ENCODE measurements around the gene ST8SIA3.
"Not testable (repeated sequence)": the region's sequence is repeated elsewhere in the genome, so short reads cannot be mapped to it uniquely, and the experiment has no call there.

ST8SIA3 gene

DNA sequence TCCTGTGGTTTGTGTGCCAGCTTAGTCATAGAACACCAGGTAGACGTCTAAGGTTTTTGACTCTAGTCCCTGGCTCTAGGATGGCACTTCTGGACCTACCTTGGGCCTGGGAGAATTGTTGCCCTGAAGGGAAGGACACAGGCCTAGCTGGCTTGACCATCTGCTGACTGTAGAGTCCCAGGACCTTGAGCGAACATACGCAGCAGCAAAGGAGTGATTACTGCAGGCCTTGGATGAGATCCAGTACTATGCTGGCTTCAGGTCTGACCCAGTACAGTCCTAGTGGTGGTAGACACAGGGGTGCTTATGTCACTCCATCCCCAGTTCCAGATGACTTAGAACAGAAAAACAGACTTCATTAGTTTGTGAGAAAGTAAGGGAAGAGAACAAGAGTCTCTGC is 37.7 kb downstream of the ST8SIA3 start:
- Histone ChIP-seq H3K36me3 (ENCODE audit: control insufficient read depth, low read length) (no peaks in the 10 kb centered on the region), H3K4me1 (ENCODE audit: control insufficient read depth, low read length) (no peaks in the 10 kb centered on the region), H3K79me2 (ENCODE audit: control insufficient read depth, low read length) (no peaks in the 10 kb centered on the region), H3K27ac (ENCODE audit: low read depth, low read length) (no peak overlapping the region), H3K27me3 (ENCODE audit: control insufficient read depth, low read length) (no peaks in the 10 kb centered on the region), H4K20me1 (ENCODE audit: control insufficient read depth, insufficient read depth, low read depth, low read length) (no peaks in the 10 kb centered on the region), H3K4me2 (ENCODE audit: low read length) (no peak overlapping the region), H3K9me3 (ENCODE audit: control insufficient read depth, insufficient read depth, low read length) (no peaks in the 10 kb centered on the region), H3K4me3 (ENCODE audit: low read length) (no peak overlapping the region), H3K9me2 (replicated peaks; ENCODE audit: control insufficient read depth, low read length) (no peaks in the 10 kb centered on the region), H3F3A (ENCODE audit: control insufficient read depth, insufficient read depth) (no peaks in the 10 kb centered on the region)
- TF ChIP-seq, protein P1, sequence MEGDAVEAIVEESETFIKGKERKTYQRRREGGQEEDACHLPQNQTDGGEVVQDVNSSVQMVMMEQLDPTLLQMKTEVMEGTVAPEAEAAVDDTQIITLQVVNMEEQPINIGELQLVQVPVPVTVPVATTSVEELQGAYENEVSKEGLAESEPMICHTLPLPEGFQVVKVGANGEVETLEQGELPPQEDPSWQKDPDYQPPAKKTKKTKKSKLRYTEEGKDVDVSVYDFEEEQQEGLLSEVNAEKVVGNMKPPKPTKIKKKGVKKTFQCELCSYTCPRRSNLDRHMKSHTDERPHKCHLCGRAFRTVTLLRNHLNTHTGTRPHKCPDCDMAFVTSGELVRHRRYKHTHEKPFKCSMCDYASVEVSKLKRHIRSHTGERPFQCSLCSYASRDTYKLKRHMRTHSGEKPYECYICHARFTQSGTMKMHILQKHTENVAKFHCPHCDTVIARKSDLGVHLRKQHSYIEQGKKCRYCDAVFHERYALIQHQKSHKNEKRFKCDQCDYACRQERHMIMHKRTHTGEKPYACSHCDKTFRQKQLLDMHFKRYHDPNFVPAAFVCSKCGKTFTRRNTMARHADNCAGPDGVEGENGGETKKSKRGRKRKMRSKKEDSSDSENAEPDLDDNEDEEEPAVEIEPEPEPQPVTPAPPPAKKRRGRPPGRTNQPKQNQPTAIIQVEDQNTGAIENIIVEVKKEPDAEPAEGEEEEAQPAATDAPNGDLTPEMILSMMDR (IDR thresholded peaks at IDR 0.05; ENCODE audit: low read depth, low read length, poor library complexity, severe bottlenecking) = no peak
- TF ChIP-seq EZH2phosphoT487 (IDR thresholded peaks at IDR 0.05; ENCODE audit: borderline replicate concordance, low read length) = no peak

DNA sequence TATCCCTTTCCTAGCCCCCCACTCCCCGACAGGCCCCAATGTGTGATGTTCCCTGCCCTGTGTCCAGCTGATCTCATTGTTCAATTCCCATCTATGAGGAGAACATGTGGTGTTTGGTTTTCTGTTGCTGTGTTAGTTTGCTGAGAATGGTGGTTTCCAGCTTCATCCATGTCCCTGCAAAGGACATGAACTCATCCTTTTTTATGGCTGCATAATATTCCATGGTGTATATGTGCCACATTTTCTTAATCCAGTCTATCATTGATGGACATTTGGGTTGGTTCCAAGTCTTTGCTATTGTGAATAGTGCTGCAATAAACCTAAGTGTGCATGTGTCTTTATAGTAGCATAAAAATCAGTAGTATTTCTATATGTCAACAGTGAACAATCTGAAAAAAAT is 42.4 kb downstream of the ST8SIA3 start:
- H3K79me2 ChIP-seq (ENCODE audit: control insufficient read depth, low read length); H3K27ac ChIP-seq (ENCODE audit: low read depth, low read length); H3K4me2 ChIP-seq (ENCODE audit: low read length); H3K4me3 ChIP-seq (ENCODE audit: low read length); H3F3A ChIP-seq (ENCODE audit: control insufficient read depth, insufficient read depth); H3K4me1 ChIP-seq (ENCODE audit: control insufficient read depth, low read length); H3K9me2 ChIP-seq (replicated peaks; ENCODE audit: control insufficient read depth, low read length); H3K27me3 ChIP-seq (ENCODE audit: control insufficient read depth, low read length); H4K20me1 ChIP-seq (ENCODE audit: control insufficient read depth, insufficient read depth, low read depth, low read length); H3K36me3 ChIP-seq (ENCODE audit: control insufficient read depth, low read length); H3K9me3 ChIP-seq (ENCODE audit: control insufficient read depth, insufficient read depth, low read length): not testable (repeated sequence)

DNA sequence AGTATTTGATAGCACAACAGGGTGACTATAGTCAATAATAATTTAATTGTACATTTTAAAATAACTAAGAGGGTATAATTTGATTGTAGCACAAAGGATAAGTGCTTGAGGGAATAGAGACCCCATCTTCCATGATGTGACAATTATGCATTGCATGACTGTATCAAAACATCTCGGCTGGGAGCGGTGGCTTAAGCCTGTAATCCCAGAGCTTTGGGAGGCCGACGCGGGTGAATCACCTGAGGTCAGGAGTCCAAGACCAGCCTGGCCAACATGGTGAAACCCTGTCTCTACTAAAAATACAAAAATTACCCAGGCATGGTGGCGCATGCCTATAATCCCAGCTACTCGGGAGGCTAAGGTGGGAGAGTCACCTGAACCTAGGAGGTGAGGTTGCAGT is 44.5 kb downstream of the ST8SIA3 start:
- not testable (repeated sequence) for H3K4me1 ChIP-seq (ENCODE audit: control insufficient read depth, low read length); H3K36me3 ChIP-seq (ENCODE audit: control insufficient read depth, low read length); H3K27me3 ChIP-seq (ENCODE audit: control insufficient read depth, low read length); H3K9me2 ChIP-seq (replicated peaks; ENCODE audit: control insufficient read depth, low read length); H3K4me3 ChIP-seq (ENCODE audit: low read length); H4K20me1 ChIP-seq (ENCODE audit: control insufficient read depth, insufficient read depth, low read depth, low read length); H3K9me3 ChIP-seq (ENCODE audit: control insufficient read depth, insufficient read depth, low read length); H3F3A ChIP-seq (ENCODE audit: control insufficient read depth, insufficient read depth); H3K79me2 ChIP-seq (ENCODE audit: control insufficient read depth, low read length); H3K27ac ChIP-seq (ENCODE audit: low read depth, low read length); H3K4me2 ChIP-seq (ENCODE audit: low read length)

DNA sequence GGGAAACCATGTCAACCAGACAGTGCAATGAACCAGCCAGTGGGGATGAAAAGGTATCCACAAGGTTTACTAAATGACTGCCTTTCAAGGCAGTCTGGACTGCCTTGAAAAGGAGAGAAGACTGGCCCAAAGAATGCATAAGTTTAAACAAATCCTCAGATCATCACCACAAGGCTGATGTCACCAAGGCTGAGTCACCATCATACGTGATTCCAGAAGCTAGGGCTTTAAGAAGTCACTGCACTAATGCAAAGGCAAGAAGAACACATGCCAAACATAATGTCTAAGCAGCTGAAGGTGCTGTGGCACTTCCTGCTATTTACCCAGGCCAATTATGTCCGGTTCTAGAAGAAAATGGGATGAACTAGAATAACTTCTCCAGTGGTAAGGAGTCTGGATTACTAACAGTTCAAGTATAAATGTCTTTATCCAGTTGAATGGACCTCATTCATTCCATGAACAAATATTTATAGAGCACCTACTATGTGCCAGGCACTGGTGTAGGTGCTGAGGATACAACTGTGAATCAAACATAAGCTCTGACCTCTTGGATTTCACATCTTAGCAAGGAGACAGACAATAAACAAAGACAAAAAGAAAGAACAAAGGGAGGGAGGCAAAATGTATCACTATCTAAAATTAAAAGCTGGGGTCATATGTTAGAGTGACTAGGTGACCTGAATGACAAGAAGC is 45.2 kb downstream of the ST8SIA3 start:
- no peaks in the 10 kb centered on the region for H3K9me3 ChIP-seq (ENCODE audit: control insufficient read depth, insufficient read depth, low read length)
- H3K27ac ChIP-seq (ENCODE audit: low read depth, low read length) = no peak overlapping the region
- no peaks in the 10 kb centered on the region for H3K36me3 ChIP-seq (ENCODE audit: control insufficient read depth, low read length)
- H3K4me3 ChIP-seq (ENCODE audit: low read length) = no peak overlapping the region
- H3K79me2 ChIP-seq (ENCODE audit: control insufficient read depth, low read length) = no peaks in the 10 kb centered on the region
- TF ChIP-seq, protein P1 (IDR thresholded peaks at IDR 0.05; ENCODE audit: low read depth, low read length, poor library complexity, severe bottlenecking) = no peak
- no peak for TF ChIP-seq EZH2phosphoT487 (IDR thresholded peaks at IDR 0.05; ENCODE audit: borderline replicate concordance, low read length)
- no peak overlapping the region for H3K4me2 ChIP-seq (ENCODE audit: low read length)
- H3K27me3 ChIP-seq (ENCODE audit: control insufficient read depth, low read length) = no peaks in the 10 kb centered on the region
- H3F3A ChIP-seq (ENCODE audit: control insufficient read depth, insufficient read depth) = no peaks in the 10 kb centered on the region
- no peaks in the 10 kb centered on the region for H4K20me1 ChIP-seq (ENCODE audit: control insufficient read depth, insufficient read depth, low read depth, low read length)
- no peaks in the 10 kb centered on the region for H3K4me1 ChIP-seq (ENCODE audit: control insufficient read depth, low read length)
- no peaks in the 10 kb centered on the region for H3K9me2 ChIP-seq (replicated peaks; ENCODE audit: control insufficient read depth, low read length)

Data from DOHH2 (cell line).